Hepatocyte (in vitro differentiated cells): ENCODE measurements around the gene KYAT1.

Experiments
- CTCF ChIP-seq: fragments of 200-600 bp; sonication (generic); IDR thresholded peaks from 2 replicates; pipeline ENCODE4 v1.5.1; 2016; ENCODE audit warnings: antibody characterized with exemption, mild to moderate bottlenecking; ENCODE audit not compliant: poor library complexity
- EZH2 ChIP-seq: fragments of 200-600 bp; sonication (generic); IDR thresholded peaks from 2 replicates; pipeline ENCODE4 v1.6.1; 2016; ENCODE audit warnings: antibody characterized with exemption, mild to moderate bottlenecking, borderline replicate concordance
- EZH2phosphoT487 ChIP-seq: fragments of 200-600 bp; sonication (generic); IDR thresholded peaks from one replicate; pipeline ENCODE4 v1.6.1; 2018; ENCODE audit warnings: antibody characterized with exemption, mild to moderate bottlenecking, low read depth, moderate library complexity; ENCODE audit not compliant: unreplicated experiment, severe bottlenecking

- no peak for TF ChIP-seq CTCF
- TF ChIP-seq EZH2phosphoT487 = no peak
- no peak for TF ChIP-seq EZH2
Measured at GRCh38 chr9:128906741-128907140, 25.0 kb upstream of the KYAT1 start.
